IPS DF 4.7 (cell line): ENCODE results near the gene P2RX3.
"Not testable (repeated sequence)": the region's sequence is repeated elsewhere in the genome, so short reads cannot be mapped to it uniquely, and the experiment has no call there.

Experiments used
- DNase-seq: peaks from one replicate; pipeline ENCODE4 v3.0.0-alpha.2; 2013; ENCODE audit warnings: low spot score; ENCODE audit errors: extremely low read depth

P2RX3 gene

DNA sequence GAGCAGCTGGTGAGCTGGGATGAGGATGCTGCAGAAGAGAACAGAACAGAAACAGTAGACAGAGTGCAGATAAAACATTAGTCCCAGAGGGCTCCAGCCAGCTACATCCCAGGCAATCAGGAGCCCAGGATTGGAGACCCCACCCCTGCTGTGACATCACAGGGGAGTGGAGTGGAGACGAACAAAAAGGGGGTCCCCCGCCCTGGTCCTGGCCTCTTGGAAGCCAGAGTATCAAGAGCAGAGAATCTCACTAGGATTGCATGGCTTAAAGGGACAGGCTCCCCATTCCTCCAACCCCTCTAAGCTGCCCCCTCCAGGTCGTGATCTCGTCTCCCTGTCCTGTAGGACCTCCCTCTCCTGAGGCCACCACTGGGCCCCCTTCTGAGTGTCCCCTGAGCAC lies at the start of gene P2RX3:
Gene P2RX3, plus strand, starts transcription at position 211 of the 400 bp plus-strand sequence. CDS start 199 bp downstream, outside the sequence.
- no peak for DNase-seq

DNA sequence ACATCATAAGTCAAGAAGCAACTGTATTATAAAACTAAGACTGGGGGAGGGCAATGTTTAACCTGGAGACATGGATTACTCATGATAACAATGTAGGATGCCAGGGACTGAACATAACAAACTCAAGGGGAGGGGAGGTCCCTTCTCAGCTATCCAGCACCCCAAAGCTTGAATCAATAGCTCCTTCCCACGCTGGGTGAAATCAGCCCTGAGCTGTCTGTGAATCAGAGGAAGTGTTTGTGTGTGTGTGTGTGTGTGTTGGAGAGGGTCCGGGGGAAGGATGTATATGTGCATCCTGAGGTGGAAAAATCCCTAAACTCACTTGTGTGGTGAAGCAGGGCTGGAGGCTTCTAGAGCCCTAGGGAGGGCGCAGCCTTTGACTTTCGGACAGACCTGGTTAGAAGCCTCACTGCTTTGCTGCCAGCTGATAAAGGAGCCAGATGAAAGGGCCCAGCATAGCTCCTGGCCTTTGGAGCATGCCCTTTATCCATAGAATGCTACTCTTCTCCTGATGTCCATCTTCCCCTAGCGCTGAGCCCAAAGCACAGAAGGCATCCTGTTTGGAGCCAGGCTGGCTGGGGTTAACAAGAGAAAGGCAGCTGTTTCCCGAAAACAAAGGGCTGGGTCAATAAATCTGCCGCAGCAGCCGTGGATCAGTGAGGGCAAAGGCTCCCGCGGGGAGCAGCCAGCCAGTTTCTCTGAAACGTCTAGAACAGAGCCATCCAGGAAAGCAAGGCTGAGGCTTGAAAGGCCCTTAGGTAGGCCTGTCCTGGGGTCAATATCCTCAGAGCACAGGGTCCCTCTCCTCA lies 49.2 kb upstream of the P2RX3 start:
- DNase-seq, result no peak

DNA sequence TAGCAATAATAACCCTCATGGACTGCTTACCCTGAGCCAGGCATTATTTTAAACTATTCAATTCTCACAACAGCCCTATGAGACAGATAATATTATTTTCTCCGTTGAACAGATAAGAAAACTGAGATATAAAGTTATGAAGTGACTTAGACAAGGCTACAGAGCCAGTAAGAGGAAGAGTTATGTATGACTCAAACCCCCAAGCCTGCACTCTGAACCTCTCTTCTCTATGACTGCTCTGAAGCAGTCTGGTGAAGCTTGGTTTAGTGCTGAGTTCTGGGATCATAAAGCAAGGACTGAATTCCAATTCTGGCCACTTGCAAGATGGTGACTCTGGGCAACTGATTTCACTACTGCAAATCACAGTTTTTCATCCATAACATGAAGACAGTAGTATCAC lies 47.9 kb upstream of the P2RX3 start:
- DNase-seq, result no peak

DNA sequence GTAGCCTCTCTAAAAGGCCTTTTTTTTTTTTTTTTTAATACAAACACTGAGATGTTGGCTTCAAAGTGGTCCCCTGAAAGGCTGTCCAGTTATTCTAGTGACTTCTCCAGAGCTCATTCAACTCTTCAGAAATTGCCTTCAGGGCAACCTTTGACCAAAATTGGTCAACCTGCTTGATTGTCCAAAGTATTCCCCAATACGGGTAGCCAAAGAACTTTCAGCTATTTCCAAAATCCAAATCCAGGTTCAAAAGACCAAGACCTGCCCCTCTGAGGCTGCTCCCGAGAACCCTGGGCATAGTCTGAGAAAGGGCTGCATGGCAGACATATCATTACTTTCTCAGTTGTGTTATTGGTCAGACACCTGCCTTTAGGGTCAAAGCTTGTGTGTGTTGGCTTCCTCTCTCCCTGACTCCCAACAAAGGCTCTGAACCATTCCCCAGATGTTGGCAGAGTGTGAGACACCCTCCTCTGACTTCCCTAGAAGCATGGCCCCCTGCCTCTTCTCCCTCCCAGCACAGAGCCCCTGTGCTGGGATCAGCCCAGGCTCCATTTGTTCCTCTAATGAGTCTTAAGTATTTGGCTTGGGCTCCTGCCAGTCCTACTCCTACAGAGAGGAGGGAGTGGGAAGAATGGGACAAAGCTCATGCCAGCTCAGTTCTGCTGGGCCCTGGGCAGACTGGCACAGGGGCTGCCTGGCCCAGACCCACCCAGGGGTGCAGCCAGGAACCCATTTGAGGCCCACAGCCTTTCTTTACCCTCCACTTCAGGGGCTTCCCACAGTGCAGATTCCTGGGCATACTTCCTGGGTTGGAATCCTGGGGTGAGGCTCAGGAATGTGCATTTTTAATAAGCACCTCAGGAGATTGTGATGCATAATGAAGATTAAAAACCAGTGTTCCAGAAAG lies 43.7 kb upstream of the P2RX3 start:
- DNase-seq, result no peak

DNA sequence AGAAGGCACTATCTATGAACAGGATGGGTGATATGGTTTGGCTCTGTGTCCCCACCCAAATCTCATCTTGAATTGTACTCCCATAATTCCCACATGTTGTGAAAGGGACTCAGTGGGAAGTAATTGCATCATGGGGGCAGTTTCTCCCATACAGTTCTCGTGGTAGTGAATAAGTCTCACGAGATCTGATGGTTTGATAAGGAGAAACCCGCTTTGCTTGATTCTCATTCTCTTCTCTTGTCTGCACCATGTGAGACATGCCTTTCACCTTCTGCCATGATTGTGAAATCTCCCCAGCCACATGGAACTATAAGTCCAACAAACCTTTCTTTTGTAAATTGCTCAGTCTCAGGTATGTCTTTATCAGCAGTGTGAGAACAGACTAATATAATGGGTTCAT lies 41.9 kb upstream of the P2RX3 start:
- not testable (repeated sequence) for DNase-seq

DNA sequence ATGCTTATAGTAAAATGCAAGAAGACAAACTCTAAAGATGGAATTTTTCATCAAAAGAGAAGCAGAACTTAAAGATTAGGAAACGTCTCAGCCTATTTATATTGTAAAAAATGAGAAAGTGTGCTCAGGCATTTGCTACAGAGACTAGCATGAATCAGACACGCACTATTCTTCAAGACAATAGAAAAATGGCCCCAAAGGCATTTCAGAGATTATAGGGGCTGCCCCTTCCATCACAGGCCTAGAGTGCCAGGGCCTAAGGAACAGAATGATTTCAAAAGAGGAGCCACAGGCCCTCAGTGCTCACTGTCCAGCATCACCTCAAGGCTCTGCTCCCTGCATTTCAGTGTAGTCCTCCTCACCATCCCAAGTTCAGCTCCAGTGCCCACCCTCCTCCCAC lies 40.9 kb upstream of the P2RX3 start:
- no peak for DNase-seq

DNA sequence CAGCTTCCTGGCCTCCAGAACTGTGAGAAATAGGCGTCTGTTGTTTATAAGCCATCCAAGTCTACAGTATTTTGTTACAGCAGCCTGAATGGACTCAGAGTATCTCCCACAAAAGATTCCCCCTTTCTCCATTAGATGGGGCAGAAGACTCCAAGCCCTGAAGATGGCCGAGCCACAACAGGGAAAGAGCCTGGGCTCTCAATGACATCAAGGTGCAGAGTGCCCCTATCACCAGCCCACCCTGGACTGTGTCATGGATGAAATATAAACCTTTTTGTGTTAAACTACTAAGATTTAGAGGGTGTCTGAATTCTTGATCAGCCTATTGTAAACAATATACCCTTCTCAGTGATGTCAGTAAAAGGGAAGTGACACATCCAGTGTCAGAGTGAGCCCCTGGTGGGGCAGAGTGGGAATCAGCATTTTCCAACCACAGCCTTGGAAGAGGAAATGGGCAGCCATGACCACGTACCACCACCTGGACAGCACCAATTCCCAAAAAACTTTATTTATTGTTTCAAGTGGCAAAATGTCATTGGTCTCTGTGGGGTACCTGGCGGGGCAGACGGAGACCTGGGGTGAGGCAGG lies 38.9 kb upstream of the P2RX3 start:
- no peak for DNase-seq

DNA sequence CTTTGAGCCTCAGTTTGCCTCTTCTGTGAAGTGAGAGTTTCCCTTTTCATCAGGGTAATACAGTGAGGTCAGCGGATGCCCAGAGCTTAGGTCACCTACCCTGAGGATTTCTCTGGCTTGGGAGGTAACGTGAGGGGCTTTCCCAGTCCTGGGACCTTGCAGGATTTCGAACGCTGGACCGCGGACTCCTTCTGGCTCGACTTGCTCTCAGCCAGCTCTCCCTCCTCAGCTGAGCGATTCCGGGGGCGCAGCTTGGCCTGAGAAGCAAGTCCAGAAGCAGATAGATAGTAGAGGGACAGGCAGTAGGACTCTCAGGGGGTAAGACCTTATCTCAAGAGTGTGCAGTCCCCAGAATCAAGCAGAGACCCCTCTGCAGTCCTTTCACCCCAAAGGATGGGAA lies 37.4 kb upstream of the P2RX3 start:
- DNase-seq, result no peak

DNA sequence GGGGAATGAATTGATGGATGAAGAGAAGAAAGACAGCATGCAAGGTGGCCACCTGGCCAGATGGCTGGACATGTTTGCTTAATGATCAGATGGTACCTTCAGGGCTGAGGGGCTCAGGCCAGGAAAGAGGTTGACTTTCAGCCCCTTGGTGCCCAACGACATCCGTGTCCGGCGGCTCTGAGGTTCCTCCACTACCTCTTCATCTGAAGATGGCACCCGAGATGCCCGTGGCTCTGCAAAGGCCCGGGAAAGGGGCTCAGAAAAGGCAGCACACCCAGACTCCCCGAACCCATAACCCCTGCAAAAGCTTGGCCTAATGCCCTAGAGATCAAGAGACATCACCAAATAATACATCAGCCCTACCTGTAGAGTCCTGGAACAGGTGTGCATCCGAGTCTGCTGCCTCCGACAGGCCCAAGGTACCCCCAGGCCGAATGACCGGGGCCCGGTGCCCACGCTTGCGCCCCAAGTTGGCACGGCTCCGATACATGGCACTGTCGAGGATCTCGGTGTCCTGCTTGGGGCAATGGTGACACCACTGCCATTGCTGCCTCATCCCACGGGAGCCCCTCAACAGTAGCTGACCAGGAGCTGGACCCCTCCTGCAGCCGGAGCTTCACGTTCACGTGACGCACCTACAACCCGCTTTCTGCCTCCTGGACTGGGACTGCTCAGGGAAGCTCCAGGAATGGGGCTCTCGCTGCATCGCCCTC lies 36.3 kb upstream of the P2RX3 start:
- DNase-seq, result no peak

DNA sequence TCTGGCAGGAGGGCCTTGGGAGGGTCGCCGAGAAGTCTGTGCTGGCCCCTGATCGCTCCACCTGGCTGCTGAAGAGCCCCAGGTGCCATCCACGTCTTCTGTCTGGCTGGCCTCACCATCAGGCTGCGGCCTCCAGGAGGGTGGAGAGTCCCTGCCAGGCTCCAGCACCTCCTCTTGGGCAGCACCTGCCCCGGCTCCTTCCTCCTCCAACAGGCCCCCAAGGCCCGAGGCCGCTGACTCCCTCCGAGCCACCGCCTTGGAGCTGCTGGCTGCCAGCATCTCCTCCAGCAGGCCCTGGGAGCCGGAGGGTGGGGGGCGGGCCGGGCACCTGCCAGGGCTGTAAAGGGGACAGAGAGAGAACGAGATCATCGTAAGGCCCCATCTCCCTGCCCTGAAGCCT lies 35.7 kb upstream of the P2RX3 start:
- no peak for DNase-seq

DNA sequence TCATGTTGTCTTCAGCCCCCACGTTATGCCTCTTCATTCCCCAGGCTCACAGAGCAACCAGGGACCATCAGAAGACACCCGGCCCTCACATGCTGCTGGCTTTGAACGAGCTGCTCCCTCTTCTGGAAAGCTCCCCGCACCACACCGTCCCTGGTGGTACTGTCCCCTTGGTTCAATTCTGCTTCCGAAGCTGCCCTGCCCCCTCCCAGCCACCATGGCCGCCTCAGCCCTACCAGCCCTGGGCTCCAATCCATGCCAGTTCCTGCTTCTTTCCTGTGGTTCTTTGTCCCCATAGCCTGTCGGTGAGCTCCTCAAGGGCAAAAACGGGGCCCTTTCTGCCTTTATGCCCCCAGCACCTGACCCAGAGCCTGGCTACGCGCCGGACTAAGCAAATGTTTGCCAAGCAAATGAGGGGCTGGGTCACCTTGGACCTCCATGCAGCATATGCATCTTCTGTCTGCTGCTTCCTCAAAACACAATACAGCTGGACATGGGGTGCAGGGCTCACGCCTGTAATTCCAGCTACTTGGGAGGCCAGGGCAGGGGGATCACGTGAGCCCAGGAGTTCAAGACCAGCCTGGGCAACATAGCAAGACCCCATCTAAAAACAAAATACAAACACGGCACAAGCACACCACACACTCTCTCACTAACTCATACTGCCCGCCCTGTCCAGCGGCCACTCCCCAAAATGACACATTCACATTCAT lies 34.7 kb upstream of the P2RX3 start:
- no peak for DNase-seq

DNA sequence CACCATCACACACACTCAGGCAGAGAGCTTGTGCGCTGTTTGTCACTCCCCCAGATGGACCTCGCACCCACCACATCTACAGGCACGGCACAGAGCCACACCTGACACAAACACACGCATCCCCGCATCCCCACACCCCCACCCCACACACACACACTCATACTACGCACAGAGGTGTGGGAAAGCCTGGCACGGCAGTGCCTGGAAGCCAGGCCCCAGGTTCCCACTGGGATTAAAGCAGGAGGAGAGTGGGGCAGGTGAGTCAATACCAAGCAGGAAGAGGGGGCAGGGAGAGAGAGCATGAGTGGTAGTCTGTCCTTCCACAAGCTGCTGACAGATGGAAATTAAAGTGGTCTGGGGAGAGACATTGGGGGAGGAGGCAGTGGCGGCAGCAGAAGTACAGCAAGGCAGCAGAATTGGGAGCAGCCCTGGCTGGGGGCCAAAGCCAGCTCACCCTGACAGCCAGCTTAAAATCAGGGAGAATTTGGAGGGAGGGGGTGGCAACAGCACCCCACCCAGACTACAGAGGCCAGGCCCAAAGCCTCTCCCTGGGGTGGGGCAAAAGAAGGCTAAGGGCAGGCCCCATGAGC lies 34.1 kb upstream of the P2RX3 start:
- no peak for DNase-seq

DNA sequence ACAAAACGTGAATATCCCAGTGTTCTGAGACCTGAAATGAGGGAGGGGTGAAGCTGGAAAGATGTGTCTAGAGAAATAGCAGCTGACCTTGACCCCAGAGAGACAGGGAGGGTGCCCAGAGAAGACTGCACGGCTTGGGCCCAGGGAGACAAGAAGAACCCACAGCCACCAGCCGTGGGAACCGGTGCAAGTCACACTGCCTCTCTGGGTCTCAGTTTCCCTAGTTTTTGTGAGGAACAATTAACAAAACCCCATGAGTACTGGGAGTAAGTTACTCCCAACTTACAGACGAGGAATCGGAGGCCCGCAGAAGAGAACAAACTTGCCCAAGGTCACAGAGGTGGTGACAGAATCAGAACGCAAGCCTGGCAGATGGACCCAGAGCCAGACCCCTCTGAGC lies 32.6 kb upstream of the P2RX3 start:
- no peak for DNase-seq

DNA sequence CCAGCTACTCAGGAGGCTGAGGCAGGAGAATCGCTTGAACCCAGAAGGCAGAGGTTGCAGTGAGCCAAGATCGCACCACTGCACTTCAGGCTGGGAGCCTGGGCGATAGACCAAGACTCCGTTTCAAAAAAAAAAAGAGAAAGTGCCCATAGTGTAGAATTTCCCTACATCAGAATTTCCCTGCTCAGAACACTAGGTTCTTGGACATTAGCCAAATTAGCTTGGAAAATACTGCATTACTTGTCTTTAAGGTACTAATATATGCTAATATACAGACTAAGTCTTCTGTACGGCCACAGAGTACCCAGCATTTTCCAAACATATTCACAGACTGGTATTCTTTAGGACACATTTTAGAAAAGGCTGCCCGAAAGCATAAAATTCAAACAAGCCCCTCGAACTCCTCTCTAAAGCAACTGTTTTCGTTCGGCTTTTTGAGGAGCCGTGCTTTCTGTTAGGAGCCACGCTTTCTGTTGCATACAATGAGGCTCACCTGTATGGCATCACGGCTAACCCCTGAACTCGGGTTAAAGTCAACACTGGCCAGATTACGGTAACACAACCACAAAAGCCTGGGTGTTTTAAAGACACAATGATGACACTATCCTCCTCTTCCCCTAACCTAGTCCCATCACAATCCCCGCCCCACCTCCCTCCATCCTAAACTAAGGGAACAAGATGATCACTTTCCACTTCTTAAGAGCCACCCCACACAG lies 31.8 kb upstream of the P2RX3 start:
- DNase-seq, result no peak

DNA sequence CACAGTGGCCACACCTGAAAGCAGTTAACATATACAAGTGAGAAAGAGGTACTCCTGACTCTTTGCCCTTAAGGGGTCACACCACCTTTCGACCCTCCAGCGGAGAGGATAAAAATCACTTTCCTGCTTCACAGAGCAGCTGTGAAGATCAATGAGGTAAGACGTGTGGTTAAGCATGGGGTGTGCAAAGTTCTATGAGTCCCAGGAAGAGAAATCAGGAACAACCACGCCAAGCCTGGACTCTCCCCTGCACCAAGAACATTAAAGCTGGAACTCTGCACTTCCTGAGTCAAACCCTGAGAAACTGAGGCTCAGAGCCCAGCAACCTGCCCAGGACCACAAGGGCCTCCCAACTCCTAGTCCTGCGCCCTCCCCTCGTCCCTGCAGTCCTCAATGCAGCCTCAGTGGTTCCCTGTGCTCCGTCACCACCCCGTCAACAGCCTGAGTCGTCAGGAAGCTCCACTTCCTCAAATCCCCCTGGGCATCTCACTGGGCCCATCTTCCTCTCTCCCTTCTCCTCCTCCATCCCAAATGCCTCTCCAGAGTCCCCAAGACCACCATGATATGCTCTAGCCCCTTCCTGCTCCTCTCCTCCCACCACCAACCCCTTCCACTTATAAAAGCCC lies 31.1 kb upstream of the P2RX3 start:
- DNase-seq, result no peak

DNA sequence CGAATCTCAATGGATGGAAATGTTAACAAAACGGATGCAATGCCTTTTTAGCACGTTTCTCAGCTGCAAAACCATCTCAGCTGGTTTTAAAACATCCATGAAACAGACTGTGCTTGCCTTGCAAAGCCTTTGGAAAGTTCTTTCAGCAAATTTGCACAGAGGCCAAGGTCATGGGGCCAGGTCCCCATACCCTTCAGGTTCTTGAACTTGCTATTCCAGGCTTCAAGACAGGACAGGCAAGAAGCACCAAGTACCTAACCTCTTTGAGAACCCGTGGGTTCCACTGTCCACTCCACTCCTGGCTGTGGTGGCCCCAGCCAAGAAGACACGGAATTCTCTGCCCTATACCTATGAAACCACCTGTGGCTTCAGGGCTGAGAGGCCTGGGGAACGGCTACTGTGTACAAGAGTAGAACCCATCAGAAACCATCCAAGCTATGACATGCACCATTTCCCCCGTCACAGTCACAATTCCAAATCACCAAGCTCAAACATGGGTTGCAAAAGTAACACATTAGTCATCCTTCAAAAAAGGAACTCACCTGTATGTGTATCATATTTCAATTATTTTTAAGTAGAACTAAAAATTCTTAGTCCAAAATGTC lies 30.4 kb upstream of the P2RX3 start:
- no peak for DNase-seq

DNA sequence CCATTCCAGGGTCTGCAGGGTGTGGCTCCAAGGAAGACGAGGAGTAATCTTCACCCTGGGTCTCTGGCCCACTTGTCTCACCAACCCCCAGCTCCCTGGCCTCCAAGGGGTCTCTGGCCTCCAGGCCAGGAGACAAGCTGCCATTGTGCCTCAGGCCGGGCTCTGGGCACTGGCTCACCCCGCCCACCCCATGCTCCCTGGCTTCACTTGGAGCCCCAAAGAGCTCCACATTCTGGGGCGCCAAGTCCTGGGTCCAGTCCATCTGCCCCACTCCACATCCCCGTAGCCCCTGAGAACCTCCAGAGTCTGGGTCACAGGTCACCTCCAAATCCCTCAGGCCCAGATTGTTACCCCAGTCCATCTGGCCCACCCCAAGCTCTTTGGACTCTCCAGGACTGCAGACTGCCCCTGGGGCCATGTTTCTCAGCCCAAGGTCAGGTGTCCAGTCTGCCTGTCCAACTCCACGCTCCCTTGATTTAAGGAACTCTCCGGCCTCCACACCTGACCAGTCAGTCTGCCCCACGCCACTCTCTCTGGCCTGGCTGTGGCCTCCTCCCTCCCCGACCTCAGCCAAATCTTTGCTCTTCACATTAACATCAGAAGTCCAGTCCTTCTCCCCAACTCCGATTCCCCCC lies 29.6 kb upstream of the P2RX3 start:
- DNase-seq, result no peak
